GM19193 (cell line): Measurements from ENCODE around the gene AURKA.

ENCODE experiments used
- POLR2A ChIP-seq: IDR thresholded peaks from 4 replicates; pipeline ENCODE4 v1.6.1; 2011; ENCODE audit not compliant: insufficient read depth, insufficient read length; ENCODE audit errors: extremely low read depth

Gene AURKA

DNA sequence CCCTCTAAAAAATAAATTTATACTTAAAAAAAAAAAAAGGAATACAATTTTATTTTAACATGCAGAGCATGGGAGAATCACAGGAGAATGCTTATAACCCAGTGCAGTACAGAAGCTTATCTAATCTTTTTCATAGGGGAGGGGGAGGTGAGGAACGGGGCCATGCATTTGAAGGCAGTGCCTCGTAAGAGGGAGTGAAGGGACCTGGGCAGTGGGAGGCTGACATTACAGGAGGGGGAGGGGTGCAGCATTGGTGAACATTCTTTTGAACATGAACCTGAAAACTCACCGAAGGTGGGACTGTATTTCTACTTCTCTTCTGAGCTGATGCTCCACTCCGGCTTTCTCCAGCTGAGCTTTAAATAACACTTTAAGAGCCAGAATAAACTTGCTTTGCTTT, 9.3 kb downstream of the AURKA start:
- TF ChIP-seq POLR2A = no peak

DNA sequence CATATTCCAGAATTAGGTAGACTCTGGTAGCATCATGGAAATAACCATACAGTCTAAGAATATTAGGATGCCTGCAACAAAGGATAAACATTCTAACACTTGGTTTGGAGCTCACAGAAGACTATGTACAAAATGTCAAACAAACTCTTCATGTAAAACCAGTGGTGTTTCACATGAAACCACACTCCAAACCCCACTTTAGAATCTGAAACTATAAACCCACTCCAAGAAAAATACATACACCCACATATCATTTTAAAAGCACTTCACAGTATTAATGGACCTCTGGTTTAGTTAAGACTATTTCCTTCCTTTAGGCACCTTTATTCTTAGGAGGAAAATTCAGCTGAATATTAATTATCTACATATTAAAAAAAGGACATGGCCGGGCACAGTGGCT, 10.5 kb downstream of the AURKA start:
- no peak for TF ChIP-seq POLR2A

DNA sequence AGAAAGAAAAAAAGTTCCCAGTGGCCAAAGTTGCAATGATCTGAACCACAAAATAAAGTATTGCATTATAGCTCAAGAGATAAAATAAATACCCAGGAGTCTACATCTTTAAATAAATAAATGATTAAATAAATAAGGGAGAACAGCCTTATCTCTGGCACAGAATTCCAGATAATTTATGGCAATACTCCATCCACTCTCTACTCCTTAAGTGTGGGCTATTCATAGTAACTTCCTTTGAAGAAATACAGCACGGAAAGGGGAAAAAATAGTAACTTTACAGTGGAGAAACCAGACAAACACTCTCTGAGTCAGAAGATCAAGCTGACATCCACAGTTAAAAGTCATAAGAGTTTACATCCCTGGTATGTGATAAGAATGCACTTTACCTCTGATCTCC, 11.6 kb downstream of the AURKA start:
- no peak for TF ChIP-seq POLR2A

DNA sequence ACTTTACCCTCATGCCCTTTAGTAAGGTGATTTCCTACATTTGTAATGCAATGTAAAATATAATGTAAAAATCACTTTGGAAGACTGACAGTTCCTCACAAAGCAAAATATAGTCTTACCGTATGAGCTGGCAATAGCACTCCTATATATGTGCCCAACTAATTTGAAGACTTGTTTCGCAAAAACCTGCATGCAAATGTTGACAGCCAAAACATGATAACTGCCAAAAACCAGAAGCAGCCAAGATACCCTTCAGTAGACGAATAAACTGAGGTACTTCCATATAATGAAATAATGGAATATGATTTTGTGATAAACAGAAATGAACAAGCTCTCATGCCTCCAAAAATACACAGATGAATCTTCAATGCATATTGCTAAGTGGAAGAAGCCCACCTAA, 13.6 kb downstream of the AURKA start:
- no peak for TF ChIP-seq POLR2A

DNA sequence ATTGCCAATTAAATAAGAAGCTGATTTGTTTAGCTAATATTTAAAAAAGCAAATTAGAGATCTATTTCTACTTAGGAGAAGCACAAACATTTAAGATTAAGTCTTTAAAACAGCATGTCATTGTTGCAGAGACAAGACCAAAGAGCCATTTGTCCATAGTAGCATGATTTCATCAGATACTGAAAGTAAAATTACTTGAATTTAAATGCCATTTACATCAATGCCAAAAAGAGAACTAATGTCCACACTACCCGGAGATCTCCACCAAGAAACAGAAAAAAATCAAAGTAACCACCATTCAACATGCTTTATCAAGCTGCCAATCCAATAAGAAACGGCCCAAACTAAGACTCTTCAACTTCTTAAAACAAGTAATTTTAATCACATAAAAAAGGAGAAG, 15.7 kb downstream of the AURKA start:
- no peak for TF ChIP-seq POLR2A

DNA sequence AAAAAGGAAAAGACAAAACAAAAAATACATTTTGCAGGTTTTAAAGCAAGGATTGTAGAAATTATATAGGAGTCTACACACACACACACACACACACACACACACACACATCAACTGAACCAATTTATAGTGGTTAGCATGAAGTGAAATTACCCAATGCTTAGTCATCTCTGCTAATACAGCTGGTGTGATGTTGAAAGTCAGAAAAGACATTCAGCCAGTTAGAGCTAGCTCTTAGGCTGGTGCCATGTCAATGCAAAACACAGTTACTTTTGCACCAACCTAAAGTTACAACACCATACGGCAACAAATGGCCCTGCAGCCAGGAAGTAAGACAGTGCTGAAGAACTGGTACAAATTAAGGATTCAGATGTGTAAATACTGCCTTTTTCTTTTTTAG, 18.1 kb downstream of the AURKA start:
- no peak for TF ChIP-seq POLR2A

DNA sequence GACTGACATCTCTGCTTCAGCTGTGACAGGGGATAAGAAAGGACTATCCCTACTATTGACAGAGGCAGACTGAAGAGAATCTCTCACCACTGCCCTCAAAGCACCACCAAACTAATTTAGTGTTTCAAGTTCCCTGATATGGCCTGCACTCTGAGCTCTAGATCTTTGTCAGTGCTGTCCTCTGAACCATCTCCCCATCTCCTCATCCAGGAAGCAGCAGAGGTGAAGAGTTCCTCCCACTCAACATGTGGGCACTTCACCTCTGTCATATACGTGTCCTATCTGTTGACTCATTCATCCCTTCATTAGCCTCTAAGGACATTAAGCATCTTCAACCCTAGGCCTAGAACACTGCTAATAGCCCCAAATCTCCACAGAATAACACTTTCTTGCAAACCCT, 19.2 kb downstream of the AURKA start:
- no peak for TF ChIP-seq POLR2A

DNA sequence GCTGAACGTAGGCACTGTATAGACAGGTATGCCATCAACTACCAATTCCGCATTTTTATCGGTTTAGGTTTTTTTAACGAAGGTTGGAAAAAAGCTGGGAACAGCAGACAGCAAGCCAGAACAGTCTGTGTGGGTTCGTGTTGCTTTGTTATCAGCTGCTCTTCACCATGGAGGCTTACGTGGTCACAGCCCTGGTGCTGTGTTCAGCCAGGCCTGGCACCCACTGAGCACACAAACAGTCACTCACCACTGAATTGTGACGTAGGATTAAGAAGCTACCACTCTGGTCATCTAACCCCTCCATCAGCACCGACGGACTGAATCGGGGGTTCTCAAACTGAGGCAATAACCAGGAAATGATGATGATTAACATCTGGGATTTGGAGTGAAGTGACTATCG, 20.0 kb downstream of the AURKA start:
- TF ChIP-seq POLR2A = no peak

DNA sequence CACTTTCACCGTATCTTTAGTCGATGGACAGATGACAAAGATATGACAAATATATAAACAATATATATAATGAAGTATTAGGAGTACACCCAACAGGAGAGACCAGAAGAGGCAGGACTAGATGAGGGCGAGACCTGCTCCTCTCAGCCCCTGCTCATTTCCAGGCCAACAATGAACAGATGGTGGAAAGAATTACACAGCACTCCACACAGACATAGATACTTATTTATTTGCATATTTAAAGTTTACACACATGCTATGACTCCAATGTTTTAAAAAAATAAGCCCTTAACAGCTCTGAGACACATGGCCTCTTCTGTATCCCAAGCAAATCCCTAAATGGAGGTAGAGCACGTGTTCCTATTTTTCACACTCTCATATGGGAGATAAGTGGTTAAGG, 22.8 kb downstream of the AURKA start:
- no peak for TF ChIP-seq POLR2A

DNA sequence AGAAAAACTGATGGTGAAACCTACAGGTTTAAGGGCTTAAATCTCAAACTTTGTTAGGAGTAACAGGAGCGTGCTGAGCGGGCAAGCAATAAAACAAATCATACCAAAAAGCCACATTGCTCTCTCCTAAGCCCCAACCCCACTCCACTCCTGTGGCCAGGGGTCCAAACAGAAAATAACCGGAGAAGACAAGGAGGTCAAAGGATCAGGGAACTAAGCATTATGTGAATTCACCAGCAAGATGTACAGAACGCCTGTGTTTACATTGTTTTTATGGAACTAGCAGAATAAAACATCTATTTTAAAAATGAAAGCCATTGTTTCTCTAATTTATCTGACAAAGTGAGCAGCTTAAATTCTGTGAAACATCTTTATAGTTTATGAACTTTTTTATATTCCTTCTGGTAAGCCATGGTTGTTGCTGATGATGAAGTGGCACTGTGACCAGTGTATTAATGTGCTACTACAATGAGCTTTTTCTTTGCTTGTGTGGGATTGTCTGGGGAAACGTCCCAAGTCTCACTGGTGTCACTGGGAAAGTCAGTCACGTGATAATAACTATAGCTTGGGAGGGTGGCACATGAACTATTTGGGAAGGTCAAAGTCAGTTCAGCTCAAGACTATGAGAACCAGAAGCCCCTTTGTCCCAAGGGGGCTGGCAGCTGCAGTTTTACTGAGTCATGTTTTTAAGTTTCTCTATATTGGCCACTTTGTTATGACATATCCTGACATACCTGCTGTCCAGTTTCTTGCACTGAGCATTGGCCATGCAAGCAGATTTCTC, 23.5 kb downstream of the AURKA start:
- TF ChIP-seq POLR2A = no peak

DNA sequence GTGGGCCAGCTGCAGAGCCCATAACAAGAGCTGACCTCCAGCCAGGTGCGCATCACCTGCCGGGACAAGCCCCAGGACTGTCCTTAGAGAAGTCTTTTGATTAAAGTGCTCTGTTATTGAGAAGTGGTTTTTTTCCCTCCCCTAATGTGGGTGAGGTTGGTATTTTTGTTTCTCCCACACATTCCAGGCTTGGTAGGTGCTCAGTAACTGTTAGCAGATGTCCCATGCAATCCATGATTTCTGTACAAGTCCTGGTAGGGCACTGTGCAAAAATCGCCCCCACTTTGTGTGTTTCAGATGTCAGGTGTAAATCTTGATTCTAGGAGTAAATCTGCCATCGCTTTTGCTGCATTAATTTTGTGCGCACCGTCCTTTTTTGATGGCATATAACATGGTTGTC, 28.5 kb downstream of the AURKA start:
- no peak for TF ChIP-seq POLR2A

DNA sequence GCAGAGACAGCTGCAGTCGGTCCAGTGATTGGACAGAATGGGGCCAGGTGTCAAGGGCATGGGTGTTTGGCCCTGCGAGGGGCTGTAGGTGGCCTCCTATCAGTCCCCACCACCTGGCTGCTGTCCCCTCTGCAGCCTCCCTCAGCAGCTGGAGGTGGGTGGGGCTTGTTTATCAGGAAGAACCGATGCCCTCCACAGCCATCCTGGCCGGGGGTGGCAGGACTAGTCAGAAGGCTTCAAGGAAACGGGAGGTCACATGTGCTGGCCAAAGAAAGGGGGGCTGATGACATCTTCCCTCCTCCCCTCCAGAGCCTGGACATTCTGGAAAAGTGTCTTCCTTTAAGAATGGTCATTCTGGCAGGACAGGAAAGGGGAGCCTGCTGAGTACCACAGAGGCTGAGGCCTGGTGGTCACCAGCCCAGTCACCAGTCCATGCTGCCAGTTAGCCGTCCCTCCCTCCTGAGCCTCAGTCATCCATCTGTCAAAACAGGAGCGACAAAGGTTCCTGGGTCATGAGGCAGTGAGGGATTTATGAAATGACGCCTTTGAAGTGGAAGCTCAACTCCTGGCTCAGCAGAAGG, 29.1 kb downstream of the AURKA start:
- TF ChIP-seq POLR2A = no peak

DNA sequence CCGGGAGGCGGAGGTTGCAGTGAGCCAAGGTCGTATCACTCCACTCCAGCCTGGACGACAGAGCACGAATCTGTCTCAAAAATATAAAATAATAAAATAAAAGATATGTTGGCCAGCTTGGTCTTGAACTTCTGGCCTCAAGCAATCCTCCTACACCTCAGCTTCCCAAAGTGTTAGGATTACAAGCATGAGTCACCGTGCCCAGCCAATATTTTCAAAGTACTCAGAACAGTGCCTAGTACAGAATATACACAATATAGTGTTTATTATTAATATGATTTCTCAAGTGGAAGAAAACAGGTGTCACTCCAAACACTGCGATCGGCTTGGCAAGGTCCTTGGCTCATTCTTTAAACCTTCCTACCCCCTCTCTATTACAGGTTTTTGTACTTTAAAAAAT, 30.1 kb downstream of the AURKA start:
- no peak for TF ChIP-seq POLR2A

DNA sequence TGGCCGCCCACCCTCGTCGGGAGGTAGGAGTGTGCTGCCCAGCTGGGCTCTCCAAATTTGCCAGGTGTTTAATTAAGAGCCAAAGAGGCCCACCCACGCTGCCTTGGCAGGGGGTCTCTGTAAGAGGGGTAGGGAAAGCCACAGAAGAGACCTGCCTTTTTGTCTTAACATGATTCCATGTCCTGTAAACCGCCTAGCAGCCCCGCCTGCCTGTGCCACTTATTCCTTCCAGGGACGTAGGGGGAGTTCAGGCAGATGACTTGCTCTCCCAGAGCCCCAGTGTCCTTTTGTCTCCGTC, 31.2 kb downstream of the AURKA start:
- TF ChIP-seq POLR2A = no peak

DNA sequence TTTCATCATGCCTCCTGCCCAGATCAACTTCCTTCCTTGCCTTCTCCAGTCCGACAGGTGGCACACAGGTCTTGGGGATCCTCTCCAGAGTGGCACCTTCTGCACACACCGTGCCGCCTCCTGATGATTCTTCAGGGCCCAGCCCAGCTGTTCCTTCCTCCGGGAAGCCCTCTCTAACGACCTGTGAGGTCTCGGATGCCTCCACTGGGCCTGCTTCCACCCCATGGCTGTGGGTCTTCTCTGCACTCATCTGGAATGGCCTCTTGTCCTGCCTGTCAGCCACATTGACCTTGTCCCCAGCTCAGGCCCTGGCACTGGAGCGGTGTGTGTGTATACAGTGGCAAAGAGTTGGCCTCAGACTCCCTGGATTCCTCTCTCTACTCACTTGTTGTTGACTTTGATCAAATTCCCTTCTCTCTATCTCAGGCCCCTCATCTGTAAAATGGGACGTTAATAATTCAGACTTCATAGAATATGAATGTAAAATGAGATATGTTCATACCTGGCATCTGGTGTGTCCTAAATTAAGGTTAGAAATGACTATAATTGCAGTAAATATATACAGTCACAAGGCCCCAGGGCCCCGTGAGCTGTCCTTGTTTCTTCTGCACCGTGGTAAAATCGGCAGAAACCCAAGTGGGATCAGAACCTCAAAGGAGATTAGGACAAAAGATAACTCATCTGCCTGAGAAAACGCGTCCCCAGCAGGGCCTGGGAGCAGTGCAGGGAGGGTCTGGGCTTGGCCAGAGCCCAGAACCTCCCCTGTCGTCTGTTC, 31.7 kb downstream of the AURKA start:
- no peak for TF ChIP-seq POLR2A

DNA sequence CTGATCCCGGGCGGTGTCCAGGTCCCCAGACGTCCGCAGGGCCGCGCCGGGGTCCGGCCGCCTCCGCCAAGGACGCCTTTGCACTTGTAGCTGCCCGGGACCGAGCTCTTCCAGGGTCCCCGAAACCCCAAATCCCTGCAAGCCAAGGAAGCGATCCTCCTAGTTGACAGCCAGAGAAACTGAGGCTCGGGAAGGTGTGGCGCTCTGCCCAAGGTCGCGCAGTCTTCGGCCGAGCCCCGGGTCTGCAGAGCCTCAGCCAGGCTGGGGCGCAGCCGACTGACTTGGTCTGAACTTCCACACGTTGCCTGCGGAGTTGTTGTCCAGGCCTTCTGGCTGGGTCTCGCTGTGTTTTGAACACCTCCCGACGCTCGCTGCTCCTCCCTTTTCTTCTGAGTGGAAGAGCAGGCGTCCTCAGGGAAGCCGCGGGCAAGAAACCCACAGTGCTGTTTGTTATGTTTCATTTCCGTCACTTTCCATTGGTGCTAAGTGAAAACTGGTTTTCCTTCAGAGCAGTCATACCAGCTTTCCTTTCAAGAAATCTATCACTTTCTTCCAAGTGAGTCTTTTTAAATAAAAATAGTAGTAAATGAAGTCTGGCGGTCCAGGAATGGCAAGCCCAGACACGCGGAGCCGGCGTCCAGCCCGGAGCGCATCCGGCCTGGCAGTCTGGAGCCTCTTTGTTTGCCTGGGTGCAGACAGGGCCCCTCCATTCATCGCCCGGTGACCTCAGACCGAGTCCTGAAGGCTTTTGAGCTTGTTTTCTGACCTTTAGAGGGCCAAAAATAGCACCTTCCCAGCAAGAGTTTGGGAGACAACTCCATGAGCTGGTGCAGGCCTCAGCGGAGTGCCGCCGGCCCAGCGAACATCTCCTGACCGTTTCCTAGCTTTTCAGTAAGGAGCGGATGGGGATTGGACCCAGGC, 32.5 kb downstream of the AURKA start:
- TF ChIP-seq POLR2A = no peak

DNA sequence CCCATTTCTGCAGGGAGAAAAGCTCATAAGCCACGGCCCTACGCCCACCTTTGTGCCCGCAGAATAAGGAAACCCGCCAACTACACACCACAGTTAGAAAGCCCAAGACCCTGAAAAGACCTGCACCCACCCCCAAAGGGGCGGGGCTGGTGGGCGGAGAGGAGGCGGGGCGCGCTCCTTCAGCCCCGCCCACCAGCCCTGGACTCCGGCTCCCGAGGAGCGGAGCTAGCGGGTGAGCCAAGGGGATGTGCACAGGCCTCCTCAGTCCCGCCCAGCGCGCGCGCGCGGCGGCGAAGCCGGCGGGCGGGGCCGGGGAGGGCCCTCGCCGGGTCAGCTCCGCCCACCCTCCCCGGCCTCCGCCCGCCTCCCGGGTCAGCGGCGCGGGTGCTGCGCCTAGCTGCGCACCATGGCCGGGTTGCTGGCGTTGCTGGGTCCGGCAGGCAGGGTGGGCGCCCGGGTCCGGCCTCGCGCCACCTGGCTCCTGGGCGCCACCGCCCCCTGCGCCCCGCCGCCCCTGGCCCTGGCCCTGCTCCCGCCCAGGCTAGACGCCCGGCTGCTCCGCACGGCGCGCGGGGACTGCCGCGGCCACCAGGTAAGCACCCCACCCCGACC, 33.3 kb downstream of the AURKA start, which contains the start of gene FAM210B:
FAM210B (plus strand) TSS at position 375 of the 612 bp plus-strand sequence; CDS start at position 407, 32 bp downstream.
- TF ChIP-seq POLR2A = no peak
